GM21529 (cell line): ENCODE data around the gene SGTA.
A peak's percentile ranks its signal among the peaks of the same experiment; 100 is the strongest.
"Not testable (repeated sequence)": the region's sequence is repeated elsewhere in the genome, so short reads cannot be mapped to it uniquely, and the experiment has no call there.

Source experiments
- ATAC-seq: cut with Tn5 transposase; IDR thresholded peaks from one replicate; pipeline ENCODE4 v1.9.1; 2021; ENCODE audit not compliant: unreplicated experiment

The SGTA gene, protein sequence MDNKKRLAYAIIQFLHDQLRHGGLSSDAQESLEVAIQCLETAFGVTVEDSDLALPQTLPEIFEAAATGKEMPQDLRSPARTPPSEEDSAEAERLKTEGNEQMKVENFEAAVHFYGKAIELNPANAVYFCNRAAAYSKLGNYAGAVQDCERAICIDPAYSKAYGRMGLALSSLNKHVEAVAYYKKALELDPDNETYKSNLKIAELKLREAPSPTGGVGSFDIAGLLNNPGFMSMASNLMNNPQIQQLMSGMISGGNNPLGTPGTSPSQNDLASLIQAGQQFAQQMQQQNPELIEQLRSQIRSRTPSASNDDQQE

DNA sequence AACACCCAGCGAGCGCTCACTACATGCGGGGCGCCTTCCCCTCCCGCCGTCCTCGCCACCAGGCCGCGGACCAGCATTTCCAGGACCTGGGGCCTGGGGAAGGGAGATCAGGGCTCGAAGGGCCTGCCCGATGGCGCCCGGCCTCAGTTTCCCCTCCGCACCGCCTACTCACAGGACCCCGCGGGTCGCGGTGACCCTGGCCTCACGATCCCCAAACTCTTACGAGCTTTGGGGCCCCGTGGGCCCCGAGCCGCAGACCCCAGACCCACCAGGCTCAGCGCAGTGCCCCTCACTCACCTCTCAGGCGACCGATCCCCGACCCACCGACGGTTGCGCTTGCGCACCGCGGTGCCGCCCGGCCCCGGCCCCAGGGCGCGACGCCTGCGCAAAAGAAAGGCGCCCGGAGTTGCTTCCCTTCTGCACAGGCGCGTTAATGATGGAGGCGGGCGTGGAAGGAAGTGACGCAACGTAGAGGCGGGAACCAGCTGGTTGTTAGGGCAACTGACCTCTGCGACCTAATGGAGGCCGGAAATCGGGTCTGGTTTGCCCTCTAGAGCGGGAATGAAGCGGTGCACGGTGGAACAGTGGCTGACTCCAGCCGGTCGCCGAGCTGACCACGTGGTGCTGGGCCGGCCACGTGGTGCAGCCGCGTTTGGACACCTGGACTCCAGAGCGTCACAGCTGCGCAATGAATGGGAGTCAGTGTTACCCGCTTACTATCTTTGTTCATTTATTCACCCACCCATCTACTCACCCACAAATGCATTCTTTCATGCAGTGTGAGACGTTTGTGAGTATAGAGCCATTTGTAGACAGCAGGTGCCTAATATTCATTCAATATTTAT lies at the start of gene SGTA:
TSS of gene SGTA (minus strand) at position 338 of the 845 bp plus-strand sequence. CDS start 14,205 bp downstream, outside the sequence.
- peak; percentile 78 for ATAC-seq

DNA sequence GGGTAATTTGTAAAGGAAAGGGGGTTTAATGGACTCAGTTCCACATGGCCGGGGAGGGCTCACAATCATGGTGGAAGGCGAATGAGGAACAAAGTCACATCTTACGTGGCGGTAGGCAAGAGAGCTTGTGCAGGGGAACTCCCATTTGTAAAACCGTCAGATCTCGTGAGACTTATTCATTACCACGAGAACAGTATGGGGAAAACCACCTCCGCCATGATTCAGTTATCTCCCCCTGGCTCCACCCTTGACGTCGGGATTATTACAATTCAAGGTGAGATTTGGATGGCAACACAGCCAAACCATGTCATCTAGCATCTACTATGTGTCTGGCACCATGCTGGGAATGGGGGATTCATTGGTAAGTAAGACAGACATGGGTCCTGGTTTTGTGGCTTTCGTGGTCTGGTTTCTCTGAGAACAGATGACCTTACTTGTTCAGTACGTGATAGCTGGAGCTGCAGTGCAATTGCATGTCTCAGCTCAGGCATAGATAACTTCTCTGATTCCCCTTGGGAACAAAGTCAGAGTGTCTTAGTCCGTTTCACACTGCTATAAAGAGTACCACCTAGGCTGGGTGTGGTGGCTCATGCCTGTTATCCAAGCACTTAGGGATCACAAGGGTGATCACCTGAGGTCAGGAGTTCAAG lies 44.9 kb upstream of the SGTA start:
- no peak for ATAC-seq

DNA sequence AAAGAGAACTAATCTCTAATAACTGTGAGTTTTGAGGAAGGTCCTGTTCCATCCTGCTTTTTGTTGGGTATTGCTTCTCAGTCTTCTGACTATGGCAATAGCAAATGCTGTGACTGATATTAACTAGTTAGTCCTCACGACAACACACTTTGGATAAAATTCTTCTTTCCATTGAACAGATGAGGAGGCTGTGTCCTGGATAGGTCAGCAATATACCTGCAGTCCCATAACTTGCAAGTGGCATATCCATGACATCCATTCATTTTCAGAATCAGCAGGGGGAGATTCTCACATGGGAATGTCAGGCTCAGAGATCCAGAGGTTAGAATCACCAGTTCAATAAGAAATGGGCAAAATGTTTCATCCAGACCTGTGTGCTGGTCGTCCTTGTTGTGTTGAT lies 43.9 kb upstream of the SGTA start:
- no peak for ATAC-seq

DNA sequence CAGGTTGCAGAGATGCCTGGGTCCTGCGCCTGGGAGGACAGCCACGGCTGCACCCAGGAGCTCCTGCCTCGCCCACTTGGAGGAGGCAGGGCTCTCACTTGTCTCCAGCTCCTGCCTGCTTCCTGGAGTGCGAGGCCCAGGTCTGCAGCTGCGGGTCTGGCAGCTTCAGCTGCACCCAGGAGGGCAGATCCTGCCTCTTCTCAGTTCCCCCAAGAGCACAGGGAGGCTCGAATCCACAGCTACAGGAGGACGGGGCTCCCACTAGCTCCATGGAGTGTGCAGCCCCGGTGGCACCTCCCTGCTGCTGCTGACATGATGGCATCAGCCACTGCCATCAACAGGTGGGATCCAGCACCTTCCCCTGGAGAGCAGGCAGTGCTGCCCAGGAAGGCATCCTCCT lies 41.1 kb upstream of the SGTA start:
- ATAC-seq, result no peak

DNA sequence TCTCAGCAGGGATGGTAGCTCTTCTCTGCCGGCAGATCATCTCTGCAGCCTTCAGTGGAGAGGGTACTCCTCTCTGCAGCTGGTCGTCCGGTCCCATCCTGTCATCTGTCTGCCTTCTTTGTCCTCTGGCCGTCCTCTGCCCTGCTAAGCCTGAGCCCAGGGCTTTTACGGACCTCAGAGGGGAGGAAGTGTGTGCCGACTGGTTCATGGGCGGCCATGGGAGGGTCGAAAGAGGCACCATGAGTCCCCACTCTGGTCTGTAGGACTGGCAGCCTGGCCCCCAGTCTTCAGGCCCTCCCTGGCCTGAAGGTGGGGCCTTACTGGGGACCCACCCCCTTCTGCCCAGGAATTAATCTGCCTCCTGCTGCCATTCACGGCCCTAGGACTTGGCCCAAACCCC lies 40.6 kb upstream of the SGTA start:
- no peak for ATAC-seq

DNA sequence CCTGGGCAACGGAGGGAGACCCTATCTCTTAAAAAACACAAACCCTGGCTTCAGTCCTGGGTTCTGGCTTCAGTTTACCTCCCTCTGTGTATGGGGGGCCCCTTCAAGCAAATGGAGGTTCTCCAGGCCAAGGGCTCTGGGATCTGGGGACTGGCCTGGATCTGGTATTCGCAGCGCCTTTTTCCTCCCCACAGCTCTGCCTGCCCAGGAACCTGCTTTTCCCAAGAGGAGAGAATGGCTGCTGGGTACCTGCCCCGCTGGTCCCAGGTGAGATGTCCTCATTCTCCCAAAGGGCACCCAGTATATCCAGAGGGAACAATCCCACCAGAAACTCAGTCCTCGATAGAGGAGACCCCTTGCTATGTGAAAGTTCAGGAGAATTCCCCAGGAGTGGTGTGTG lies 39.8 kb upstream of the SGTA start:
- ATAC-seq, result no peak

DNA sequence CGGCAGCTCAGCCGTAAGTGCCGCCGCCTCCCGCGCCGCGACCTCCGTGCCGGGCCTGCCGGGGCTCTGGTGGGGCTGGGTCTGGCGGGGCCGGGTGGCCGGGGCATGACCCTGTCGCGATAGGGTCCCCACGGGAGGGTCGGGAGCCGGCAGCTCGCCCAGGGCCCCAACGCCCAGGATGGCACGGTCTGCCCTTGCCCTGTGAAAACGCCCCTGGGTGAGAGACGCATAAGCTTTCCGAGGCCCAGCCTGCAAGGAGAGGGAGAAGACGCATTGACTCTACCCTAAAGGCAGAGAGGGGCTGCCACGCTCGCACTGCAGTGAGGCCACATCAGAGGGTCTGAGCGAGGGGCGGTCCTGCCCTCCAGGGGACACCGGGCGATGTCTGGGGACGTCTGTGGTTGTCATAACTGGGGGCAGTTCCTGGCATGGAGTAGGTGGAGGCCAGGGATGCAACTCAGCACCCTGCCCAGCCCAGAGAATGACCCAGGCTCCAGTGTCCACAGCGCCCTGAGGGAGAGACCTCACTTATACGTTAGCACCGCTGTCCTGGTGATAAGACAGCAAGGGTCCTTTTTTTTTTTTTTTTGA lies 37.1 kb upstream of the SGTA start:
- ATAC-seq, result peak; percentile 17

DNA sequence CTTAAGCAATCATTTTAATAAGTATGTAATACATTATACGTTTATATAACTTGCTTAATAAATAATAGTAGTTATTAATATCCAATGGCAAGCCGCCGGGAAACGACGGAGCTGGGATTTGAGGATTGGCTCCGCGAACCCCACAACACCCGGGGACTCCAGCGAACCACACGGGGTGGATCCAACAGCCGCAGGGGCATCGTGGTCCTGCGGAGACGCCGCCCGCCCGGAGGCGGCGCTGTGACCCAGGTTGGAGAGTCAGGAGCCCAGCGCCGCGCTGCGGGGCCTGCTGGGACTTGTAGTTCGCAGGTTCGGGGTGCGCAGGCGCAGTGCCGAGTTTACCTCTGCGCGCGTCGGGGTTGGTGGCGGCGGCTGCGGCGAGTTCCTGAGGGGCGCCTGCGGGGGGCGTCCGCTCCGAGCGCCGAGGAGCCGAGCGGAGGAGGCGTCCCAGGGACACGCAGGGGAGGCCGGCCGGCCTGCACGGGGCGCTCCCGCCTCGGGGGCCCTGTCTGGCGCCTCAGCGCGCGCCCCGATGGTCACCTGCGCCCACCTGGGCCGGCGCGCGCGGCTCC lies 36.6 kb upstream of the SGTA start, which contains the start of gene ZNF554:
TSS of gene ZNF554 (plus strand) at position 329 of the 572 bp plus-strand sequence. CDS start at position 533, 204 bp downstream.
- peak; percentile 89 for ATAC-seq

DNA sequence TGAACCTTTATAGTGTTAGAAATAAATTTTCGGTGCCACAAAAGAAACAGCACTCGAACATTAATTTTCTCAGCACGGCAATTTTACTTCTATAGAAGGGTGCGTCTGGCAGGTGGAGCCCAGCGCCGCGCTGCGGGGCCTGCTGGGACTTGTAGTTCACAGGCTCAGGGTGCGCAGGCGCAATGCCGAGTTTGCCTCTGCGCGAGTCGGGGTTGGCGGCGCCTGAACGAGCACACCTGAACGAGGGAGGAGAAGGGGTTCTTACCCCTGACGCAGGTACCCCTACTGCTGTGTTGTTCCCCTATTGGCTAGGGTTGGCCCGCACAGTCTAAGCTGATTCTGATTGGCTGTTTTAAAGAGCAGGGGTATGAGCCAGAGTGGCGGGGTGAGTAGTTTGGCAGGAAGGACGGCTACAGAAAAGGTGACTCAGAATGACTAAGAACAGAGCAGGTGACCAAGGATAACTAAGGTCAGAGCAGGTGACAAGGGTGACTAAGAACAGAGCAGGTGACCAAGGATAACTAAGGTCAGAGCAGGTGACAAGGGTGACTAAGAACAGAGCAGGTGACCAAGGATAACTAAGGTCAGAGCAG lies 34.3 kb upstream of the SGTA start:
- ATAC-seq, result not testable (repeated sequence)

DNA sequence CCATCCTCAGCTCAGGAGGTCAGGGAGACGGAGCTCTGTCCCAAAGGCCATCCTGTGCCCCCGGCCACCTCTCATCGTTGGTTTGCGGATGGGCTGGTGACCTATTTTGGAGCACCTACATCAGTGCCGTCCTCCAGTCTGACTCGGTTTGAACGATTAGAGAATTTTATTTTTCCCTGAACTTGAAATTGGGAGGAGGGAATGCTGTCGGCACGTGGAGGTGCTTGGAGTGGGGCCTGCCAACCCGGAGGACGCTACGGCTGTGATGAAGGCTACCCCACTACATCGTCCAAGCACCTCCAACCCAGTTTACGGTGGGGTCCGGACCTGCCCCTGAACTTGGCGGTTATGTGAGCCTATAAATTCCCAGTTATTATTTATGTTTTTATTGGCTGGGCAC lies 33.6 kb upstream of the SGTA start:
- ATAC-seq, result no peak

DNA sequence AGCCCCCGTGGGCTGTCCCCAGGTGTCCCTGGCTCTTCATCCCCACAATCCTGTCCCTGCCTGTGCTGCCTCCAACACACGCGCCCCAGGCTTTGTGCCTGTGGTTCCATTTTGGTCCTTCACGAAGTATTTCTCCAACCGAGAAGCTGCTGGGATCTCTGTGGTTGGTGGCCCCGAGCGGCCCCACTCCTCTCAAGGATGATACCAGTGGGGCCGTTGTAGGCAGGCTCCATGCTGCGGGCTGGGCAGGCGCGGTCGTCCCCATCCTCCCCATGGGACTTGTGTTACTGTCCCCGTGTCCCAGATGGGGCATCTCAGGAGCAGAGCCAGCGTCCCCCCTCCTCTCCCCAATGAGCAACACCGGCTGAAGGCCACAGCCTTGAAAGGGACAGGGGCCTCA lies 32.9 kb upstream of the SGTA start:
- ATAC-seq, result no peak

DNA sequence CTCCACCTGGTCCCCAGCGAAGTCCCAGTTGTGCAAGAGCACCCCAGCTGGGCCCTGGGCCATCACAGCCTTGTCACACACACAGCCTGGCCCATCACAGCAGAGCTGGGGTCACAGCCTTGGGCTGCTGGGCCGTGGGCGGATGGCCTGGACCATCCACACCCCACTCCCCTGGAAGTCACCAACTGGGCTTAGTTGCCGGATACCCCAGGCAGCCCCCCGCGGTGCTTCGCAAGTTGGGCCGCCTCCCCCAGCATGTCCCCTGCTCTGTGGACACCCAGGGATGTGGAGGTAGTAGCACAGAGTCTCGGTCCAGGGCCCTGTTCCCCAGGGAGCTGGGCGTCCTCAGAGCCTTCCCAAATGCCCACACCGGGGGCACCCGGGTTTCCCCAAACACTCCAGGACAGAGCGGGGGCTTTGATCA lies 32.1 kb upstream of the SGTA start:
- ATAC-seq, result no peak

DNA sequence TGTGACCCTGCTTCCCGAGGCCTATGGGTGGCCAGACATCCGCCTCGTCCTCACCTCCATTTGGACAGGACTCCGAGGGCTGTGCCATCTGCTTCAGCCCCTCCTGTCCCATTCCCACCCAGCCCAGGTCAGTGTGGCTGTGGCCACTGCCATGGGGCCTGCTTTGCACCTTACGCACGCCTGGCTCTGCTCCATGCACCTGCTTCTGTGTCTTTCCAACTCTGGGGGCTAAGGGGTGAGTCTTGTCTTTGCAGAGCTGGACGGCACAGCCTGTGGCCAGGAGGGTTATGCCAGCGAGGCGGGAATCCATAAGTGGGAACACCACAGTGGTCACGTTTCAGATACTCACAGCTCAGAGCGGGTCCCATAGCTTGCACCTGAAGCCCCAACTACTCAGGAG lies 31.4 kb upstream of the SGTA start:
- no peak for ATAC-seq

DNA sequence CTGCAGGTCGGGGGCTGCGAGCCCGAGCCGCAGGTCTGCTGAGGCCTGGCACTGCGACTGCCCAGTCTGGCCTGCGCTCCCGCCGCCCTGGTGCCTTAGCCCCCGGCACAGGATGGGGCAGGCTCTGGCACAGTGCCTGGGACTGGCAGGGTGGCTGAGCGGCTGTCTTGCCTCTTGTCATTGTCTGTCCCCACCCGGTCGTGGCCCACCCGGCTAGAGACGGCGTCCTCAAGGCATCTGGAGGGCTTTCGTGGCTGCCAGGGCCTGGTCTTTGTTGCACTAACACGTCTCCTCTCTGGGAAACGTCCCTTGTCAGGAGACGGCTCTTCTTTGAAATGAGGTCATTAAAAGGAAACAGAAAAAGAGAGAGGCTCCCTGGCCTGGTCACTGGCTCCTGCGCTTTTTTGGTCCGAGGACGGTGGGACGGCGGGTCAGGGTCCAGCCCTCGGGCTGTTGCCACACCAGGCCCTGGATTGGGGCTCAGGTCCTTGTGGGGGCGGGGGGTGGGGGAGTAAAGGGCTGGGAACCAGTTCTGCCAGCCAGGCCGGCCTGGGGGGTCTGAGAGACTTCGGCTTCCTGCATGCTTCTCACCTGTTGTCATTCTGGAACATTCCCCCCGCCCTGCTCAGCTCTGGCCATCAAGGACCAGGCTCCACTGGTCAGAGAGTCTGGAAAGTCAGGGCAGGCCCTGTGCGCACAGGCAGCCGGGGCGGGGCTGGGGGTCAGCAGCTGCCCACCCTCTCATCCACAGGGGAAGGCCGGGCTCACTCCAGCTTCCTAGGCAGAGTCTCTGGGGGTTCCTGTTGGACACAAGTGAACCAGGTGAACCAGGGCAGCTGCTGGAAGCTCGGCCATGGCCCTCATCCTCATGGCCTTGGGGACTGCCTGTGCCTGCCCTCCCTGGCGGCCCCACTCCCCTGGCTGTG lies 30.4 kb upstream of the SGTA start:
- ATAC-seq, result no peak

DNA sequence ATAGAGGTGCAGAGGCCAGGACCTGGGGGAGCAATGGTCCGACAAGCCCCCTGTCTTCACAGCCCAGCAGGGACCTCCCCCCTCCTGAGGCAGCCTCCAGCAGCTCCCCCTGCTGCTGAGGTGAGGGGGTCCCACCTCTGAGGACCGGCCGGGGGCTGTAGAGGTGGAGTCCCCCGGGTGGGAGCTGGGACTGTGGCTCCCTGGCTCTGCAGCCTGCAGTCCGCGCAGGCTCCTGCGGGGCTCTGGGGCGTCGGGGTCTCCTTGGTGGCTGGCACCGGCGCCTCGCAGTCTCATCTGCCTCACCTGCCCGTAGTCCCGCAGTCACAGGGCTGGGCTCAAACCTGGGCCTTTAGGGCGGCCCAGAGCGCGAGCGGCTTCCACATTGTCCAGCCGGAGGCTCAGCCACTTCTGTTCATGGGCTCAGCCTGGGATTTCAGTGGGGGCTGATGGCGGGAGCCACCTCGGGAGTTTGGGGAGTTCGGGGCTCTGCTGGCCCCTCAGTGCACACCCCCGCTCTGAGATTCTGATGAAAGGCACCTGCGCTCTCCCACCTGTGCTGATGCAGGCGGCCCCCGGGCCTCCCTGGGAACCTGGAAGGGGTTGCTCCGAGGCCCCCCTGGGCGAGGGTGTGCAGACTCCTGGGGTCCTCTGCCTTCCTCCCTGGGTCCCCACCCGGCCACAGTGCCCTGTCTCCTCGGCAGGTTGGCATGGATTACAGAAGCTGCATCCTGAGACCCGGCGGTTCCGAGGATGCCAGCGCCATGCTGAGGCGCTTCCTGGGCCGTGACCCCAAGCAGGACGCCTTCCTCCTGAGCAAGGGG lies 29.6 kb upstream of the SGTA start:
- ATAC-seq, result no peak

DNA sequence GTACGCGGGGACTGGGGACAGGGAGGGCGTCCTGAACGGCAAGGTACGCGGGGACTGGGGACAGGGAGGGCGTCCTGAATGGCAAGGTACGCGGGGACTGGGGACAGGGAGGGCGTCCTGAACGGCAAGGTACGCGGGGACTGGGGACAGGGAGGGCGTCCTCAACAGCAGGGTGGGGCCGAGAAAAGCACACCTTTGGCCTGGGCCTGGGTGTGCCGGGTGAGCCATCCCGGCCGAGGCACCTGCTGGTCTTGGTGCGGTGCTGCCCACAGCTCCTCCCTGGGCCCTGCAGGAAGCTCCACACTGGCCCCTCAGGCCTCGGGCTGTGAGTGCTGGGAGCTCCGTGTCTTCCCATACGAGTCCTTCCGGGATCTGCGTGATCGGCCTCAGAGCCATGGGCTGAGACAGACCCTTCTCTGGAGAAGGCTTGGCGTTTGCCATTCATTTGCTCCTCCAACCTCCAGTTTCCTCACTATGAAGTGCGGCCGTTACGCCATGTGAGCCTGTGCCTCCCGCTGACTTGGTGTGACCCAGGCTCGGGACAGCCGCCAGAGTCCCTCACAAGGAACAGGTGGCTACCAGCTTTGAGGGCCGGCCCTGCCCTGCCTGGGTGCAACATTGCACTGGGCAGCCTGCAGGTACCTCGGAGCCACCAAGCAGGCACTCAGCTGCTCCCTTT lies 28.8 kb upstream of the SGTA start:
- no peak for ATAC-seq

DNA sequence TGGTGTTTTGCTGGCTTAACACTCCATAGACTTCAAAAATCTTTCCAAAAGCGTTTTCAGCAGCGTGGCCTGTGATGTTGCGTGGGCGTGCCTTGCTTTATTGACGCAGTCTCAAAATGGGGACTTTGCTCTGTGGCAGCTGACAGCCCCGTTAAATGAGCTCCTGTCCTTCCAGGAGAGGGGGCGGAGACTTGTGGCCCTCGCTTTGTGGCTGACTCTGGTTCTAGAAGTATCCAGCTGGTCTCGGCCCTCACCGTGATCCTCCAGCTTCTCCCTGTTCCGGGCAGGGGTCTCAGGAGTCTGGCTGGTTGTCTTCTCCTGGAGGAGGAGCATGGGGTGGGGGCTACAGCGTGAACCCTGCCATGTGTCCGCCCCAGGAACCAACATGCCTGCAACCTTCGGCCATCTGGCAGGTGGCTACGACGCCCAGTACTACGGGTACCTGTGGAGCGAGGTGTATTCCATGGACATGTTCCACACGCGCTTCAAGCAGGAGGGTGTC lies 28.2 kb upstream of the SGTA start:
- no peak for ATAC-seq
